Glomerular visceral epithelial cell (primary cell): ENCODE results near the gene VEGFC.
A peak's percentile ranks its signal among the peaks of the same experiment; 100 is the strongest.

Source experiments
- DNase-seq: peaks from one replicate; pipeline ENCODE4 v3.0.0-alpha.2; 2016; ENCODE audit errors: extremely low spot score

The VEGFC gene

GRCh38 chr4:176762661-176763308 lies 29.9 kb downstream of the VEGFC start:
- DNase-seq = no peak

- no peak for DNase-seq
Measured at GRCh38 chr4:176761872-176762271, 30.9 kb downstream of the VEGFC start.

- no peak for DNase-seq
Measured at GRCh38 chr4:176760471-176760870, 32.3 kb downstream of the VEGFC start.

- no peak for DNase-seq
Measured at GRCh38 chr4:176758731-176759130, 34.0 kb downstream of the VEGFC start.

- DNase-seq = no peak
Measured at GRCh38 chr4:176758323-176758722, 34.4 kb downstream of the VEGFC start.

GRCh38 chr4:176755613-176756012 lies 37.1 kb downstream of the VEGFC start:
- no peak for DNase-seq

- no peak for DNase-seq
Measured at GRCh38 chr4:176755001-176755400, 37.7 kb downstream of the VEGFC start.

- peak; percentile 46 for DNase-seq
Measured at GRCh38 chr4:176753049-176753448, 39.7 kb downstream of the VEGFC start.

GRCh38 chr4:176752191-176752749 lies 40.5 kb downstream of the VEGFC start:
- DNase-seq = no peak

- DNase-seq = no peak
Measured at GRCh38 chr4:176751061-176751460, 41.7 kb downstream of the VEGFC start.

GRCh38 chr4:176746846-176747245 lies 45.9 kb downstream of the VEGFC start:
- DNase-seq = no peak

GRCh38 chr4:176745902-176746301 lies 46.8 kb downstream of the VEGFC start:
- no peak for DNase-seq

- no peak for DNase-seq
Measured at GRCh38 chr4:176744091-176744490, 48.6 kb downstream of the VEGFC start.

GRCh38 chr4:176742211-176742610 lies 50.5 kb downstream of the VEGFC start:
- no peak for DNase-seq

GRCh38 chr4:176741253-176741652 lies 51.5 kb downstream of the VEGFC start:
- no peak for DNase-seq

- DNase-seq = peak; percentile 17
Measured at GRCh38 chr4:176735300-176735699, 57.4 kb downstream of the VEGFC start.

GRCh38 chr4:176734461-176734860 lies 58.3 kb downstream of the VEGFC start:
- DNase-seq = no peak

- no peak for DNase-seq
Measured at GRCh38 chr4:176729489-176729888, 63.2 kb downstream of the VEGFC start.

- no peak for DNase-seq
Measured at GRCh38 chr4:176726803-176727202, 65.9 kb downstream of the VEGFC start.

GRCh38 chr4:176721459-176721858 lies 71.3 kb downstream of the VEGFC start:
- no peak for DNase-seq

GRCh38 chr4:176718881-176719280 lies 73.8 kb downstream of the VEGFC start:
- no peak for DNase-seq

GRCh38 chr4:176717237-176717636 lies 75.5 kb downstream of the VEGFC start:
- no peak for DNase-seq

GRCh38 chr4:176709417-176709816 lies 83.3 kb downstream of the VEGFC start:
- DNase-seq = no peak

- no peak for DNase-seq
Measured at GRCh38 chr4:176708771-176709311, 83.9 kb downstream of the VEGFC start.
